Osteoblast (primary cell): ENCODE data around the gene CHSY1. TPM values are rescaled to one million over a fixed set of nuclear protein-coding genes. Genes with fewer than 3 reads are reported as not detected.

Source experiments
- DNase-seq: peaks from one replicate; pipeline ENCODE4 v3.0.0; 2011; ENCODE audit warnings: low spot score, mixed read lengths; ENCODE audit not compliant: insufficient read length; ENCODE audit errors: missing footprints
- H2AFZ ChIP-seq: 2 replicates; pipeline ENCODE4 v1.6.0; 2011; ENCODE audit warnings: mild to moderate bottlenecking, low read length
- H3K27ac ChIP-seq: 2 replicates; pipeline ENCODE4 v1.5.1; 2011; ENCODE audit warnings: mild to moderate bottlenecking, low read depth, low read length, moderate library complexity
- H3K27me3 ChIP-seq: 2 replicates; pipeline ENCODE4 v1.6.0; 2012; ENCODE audit warnings: mild to moderate bottlenecking, control low read depth, inconsistent platforms, low read length, moderate library complexity; ENCODE audit not compliant: insufficient read depth
- H3K36me3 ChIP-seq: 2 replicates; pipeline ENCODE4 v1.5.1; 2011; ENCODE audit warnings: mild to moderate bottlenecking, low read length, control low read depth, moderate library complexity; ENCODE audit not compliant: insufficient read depth
- H3K4me1 ChIP-seq: 2 replicates; pipeline ENCODE4 v1.5.1; 2011; ENCODE audit warnings: mild to moderate bottlenecking, low read length, control low read depth, moderate library complexity; ENCODE audit not compliant: insufficient read depth
- H3K4me2 ChIP-seq: 2 replicates; pipeline ENCODE4 v1.6.0; 2011; ENCODE audit warnings: mild to moderate bottlenecking, low read length; ENCODE audit not compliant: insufficient read depth
- H3K4me3 ChIP-seq: fragments of 200-600 bp; sonication (generic); 3 replicates; pipeline ENCODE4 v1.5.1; 2012; ENCODE audit warnings: mild to moderate bottlenecking, low read length, inconsistent platforms; ENCODE audit not compliant: insufficient read depth
- H3K79me2 ChIP-seq: 2 replicates; pipeline ENCODE4 v1.6.0; 2012; ENCODE audit warnings: mild to moderate bottlenecking, low read length, control low read depth, inconsistent platforms; ENCODE audit not compliant: insufficient read depth
- H3K9me3 ChIP-seq: 2 replicates; pipeline ENCODE4 v1.5.1; 2011; ENCODE audit warnings: low read depth, low read length, control low read depth
- H4K20me1 ChIP-seq: 2 replicates; pipeline ENCODE4 v1.6.0; 2012; ENCODE audit warnings: mild to moderate bottlenecking, low read length, control low read depth; ENCODE audit not compliant: insufficient read depth
- CTCF ChIP-seq: IDR thresholded peaks from 2 replicates; pipeline ENCODE4 v1.5.1; 2011; ENCODE audit warnings: mild to moderate bottlenecking, low read depth, low read length, moderate library complexity; ENCODE audit errors: extremely low read depth
- total RNA-seq: library from RNA; depleted of rRNA; stranded (reverse); fragments of >200 nt; gene quantifications from 2 replicates; pipeline ENCODE4 v1.2.3, GENCODE V29; 2012

Gene CHSY1
- total RNA-seq, 1 donor = 39.1 TPM

DNA sequence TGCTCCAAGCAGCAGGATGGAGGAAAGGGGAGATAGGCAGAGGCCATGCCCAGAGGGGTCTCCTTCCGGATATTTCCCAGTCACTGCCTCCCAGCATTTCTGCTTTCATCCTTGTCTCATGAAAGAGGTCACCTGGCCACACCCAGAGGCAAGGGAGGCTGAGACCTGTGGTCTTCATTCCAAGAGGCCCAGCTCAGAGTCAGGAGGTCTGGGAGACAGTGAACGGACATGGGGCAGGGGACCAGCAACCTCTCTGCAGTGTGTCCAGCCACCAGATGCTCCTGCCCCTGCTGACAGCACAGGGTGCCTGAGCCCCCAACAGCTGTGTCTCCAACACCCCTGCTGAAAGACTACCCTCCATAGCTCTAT is 111.2 kb downstream of the CHSY1 start:
- no peak for TF ChIP-seq CTCF
- Histone ChIP-seq H3K4me1 (peaks cover 14% of the 10 kb centered on the region), H4K20me1 (no peaks in the 10 kb centered on the region), H3K36me3 (no peaks in the 10 kb centered on the region), H3K79me2 (no peaks in the 10 kb centered on the region), H3K4me3 (no peak overlapping the region), H3K4me2 (no peak overlapping the region), H2AFZ (peak overlapping the region; percentile 12), H3K27ac (no peak overlapping the region), H3K9me3 (no peaks in the 10 kb centered on the region), H3K27me3 (no peaks in the 10 kb centered on the region)
- DNase-seq = no peak

GRCh38 chr15:101139986-101140696 is 111.7 kb downstream of the CHSY1 start:
- H3K4me2 ChIP-seq = peak overlapping the region; percentile 45

GRCh38 chr15:101138913-101139880 is 112.7 kb downstream of the CHSY1 start:
- Histone ChIP-seq H3K4me1 (peaks cover 9% of the 10 kb centered on the region), H3K9me3 (no peaks in the 10 kb centered on the region), H3K27ac (peak overlapping the region; percentile 12), H3K36me3 (no peaks in the 10 kb centered on the region), H3K4me3 (no peak overlapping the region), H3K27me3 (no peaks in the 10 kb centered on the region), H2AFZ (peak overlapping the region; percentile 70), H3K79me2 (no peaks in the 10 kb centered on the region), H4K20me1 (no peaks in the 10 kb centered on the region), H3K4me2 (peak overlapping the region; percentile 21)
- TF ChIP-seq CTCF = no peak
- peak; percentile 93 for DNase-seq

More at GRCh38 chr15:101139986-101140696, 111.7 kb downstream of the CHSY1 start:
- Histone ChIP-seq H3K79me2 (no peaks in the 10 kb centered on the region), H3K4me1 (peaks cover 9% of the 10 kb centered on the region), H3K4me3 (no peak overlapping the region), H3K27ac (no peak overlapping the region), H3K9me3 (no peaks in the 10 kb centered on the region), H2AFZ (peak overlapping the region; percentile 12), H4K20me1 (no peaks in the 10 kb centered on the region), H3K27me3 (no peaks in the 10 kb centered on the region), H3K36me3 (no peaks in the 10 kb centered on the region)
- TF ChIP-seq CTCF = no peak
- DNase-seq = peak; percentile 72
